Bronchial epithelial cell (primary cell): ENCODE data around the gene CCDC12. TPM values are rescaled to one million over a fixed set of nuclear protein-coding genes. Genes with fewer than 3 reads are reported as not detected.
A peak's percentile ranks its signal among the peaks of the same experiment; 100 is the strongest.

Experiments
- DNase-seq: peaks from one replicate; pipeline ENCODE4 v3.0.0-alpha.2; 2010; ENCODE audit warnings: low read depth
- FAIRE-seq: peaks from 2 replicates; lab custom pipeline; 2011; peaks lifted over from hg19 to GRCh38; lab: Jason Lieb, UNC
- H3K27me3 ChIP-seq: 2 replicates; pipeline ENCODE4 v1.5.1; 2011; ENCODE audit warnings: low read length; ENCODE audit not compliant: control insufficient read depth, insufficient read depth
- H3K36me3 ChIP-seq: 2 replicates; pipeline ENCODE4 v1.5.1; 2011; ENCODE audit warnings: low read length; ENCODE audit not compliant: control insufficient read depth, insufficient read depth
- H3K4me3 ChIP-seq: 2 replicates; pipeline ENCODE4 v1.5.1; 2011; ENCODE audit warnings: mild to moderate bottlenecking, low read depth, low read length, control low read depth
- total RNA-seq: library from RNA; depleted of rRNA; stranded (reverse); fragments of >200 nt; gene quantifications from 2 replicates; pipeline ENCODE4 v1.2.1, GENCODE V29; 2014
- TF ChIP-seq, protein P1 (sequence below): IDR thresholded peaks from 2 replicates; pipeline ENCODE4 v1.5.1; 2011; ENCODE audit warnings: mild to moderate bottlenecking, moderate library complexity, low read length, control low read depth, inconsistent platforms; ENCODE audit not compliant: insufficient read depth, severe bottlenecking

The CCDC12 gene
- total RNA-seq, 1 donor from 2014 or later = 39.2 TPM

DNA sequence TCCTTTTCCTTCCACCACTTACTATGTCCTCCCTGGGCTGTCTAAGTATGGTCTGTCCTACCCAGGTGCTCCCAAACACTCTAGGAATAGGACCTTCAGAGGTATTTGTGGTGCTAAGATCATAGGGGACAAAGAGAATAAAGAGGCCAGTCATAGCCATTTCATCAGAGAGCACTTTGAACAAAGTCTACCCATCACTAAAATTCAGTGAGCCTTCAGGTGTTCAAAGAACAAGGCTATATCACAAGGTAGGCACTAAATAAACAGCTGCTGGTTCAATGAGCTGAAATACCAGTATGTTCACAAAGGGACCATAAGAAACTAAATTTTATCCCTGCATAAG, 41.7 kb upstream of the CCDC12 start:
- H3K27me3 ChIP-seq = no peaks in the 10 kb centered on the region
- FAIRE-seq = no peak

DNA sequence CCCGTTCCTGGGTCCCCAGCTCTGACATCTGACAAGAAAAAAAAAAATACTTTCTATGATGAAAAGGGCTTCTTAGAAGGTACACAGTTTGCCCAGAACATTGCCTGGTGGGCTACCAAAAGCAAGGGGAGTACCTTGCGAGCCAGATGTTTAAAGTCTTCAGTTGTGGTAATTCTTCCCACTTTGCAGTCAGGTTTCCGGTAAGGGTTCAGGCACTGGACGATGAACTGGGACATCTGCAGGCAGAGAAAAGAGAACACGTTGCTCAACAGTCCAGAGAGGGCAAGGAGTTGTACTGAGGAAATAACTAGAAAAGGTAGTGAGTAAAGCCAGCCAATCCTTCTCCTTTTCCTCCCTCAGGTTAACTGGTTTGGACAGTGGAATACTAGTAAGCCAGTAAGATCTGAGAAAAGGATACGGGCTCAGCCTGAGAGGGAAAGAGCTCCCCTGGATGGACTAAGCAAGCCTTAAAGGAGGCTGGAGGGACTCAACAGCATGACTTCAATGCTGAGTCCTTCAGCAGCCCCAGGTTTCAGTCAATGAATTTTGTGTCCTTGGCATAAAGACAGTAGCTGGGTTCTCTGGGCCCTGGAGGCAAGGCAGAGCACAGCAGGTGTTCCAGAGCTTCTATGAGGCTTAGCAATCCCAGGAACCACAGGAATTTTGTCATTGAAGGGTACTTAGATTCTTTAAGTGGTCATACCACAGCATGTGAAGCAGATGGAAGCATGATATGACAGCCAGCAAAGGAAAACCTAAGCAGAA, 41.1 kb upstream of the CCDC12 start:
- Histone ChIP-seq H3K27me3 (no peaks in the 10 kb centered on the region), H3K36me3 (peaks cover 3% of the 10 kb centered on the region), H3K4me3 (no peak overlapping the region)
- FAIRE-seq = no peak
- TF ChIP-seq, protein P1, sequence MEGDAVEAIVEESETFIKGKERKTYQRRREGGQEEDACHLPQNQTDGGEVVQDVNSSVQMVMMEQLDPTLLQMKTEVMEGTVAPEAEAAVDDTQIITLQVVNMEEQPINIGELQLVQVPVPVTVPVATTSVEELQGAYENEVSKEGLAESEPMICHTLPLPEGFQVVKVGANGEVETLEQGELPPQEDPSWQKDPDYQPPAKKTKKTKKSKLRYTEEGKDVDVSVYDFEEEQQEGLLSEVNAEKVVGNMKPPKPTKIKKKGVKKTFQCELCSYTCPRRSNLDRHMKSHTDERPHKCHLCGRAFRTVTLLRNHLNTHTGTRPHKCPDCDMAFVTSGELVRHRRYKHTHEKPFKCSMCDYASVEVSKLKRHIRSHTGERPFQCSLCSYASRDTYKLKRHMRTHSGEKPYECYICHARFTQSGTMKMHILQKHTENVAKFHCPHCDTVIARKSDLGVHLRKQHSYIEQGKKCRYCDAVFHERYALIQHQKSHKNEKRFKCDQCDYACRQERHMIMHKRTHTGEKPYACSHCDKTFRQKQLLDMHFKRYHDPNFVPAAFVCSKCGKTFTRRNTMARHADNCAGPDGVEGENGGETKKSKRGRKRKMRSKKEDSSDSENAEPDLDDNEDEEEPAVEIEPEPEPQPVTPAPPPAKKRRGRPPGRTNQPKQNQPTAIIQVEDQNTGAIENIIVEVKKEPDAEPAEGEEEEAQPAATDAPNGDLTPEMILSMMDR = no peak
- no peak for DNase-seq

More for the DNA sequence above, 41.7 kb upstream of the CCDC12 start:
- TF ChIP-seq, protein P1 = no peak
- Histone ChIP-seq H3K36me3 (peaks cover 3% of the 10 kb centered on the region), H3K4me3 (no peak overlapping the region)
- DNase-seq = no peak

DNA sequence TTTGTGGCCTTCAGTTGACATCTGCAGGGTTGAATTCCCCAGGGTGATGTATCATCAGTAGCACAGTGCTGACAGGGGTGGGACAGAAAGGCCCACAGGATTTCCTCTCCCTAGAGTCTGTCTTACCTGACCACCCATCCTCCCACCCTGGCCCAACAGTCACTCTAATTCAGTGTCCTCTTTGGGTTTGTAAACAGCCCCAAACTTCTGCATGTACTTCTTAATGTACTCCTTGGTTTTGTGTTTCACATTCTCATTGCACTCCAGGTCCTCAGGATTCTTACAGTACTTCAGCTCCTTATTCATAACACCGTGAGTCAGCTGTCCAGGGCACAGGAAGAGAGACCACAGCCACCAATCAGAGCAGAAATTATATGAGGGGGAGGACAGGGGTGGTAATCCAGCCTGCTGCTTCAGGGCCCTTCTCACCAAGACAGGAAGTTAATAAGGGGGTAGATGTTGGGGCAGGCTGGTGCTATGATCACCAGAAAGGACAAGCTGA, 40.4 kb upstream of the CCDC12 start:
- peaks cover 3% of the 10 kb centered on the region for H3K36me3 ChIP-seq
- TF ChIP-seq, protein P1 = no peak
- FAIRE-seq = no peak
- DNase-seq = peak; percentile 87
- H3K4me3 ChIP-seq = no peak overlapping the region
- no peaks in the 10 kb centered on the region for H3K27me3 ChIP-seq

DNA sequence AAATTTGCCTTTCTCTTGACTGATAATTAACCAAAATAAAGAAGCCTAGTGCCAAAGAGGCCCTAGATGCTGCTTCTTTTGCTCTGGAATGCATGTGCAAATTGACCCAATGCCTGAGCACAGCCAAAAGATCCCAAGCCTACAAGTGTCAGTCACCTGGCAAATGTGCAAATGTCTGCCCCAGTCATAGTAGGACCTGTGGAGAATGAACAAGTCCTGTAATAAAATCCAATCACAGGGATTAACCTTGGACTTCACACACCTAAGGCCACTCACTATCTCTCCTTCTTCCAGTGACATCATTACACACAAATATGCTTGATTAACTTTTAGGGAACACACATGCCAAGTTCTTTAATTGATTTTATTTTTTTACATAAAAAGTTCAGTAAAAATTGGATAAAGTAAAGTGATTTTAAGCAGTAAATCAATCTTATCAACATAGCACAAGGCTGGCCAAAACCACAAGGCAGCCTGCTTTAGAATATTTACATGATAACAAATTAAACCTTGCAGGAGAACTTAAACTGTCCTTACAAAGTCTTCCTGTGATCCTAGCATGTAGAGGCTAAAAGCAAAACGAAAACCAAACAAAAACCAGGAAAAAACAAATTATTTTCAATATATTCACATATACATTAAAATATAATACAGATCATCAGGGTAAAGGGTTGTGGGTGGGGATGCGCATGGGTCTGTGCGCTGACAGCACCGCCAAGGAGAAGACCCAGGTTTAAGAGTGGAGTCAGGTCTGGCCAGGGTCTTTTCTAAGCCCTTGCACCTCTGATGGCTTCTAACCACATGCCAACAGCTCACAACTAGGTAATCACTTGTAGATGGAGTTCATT, 39.8 kb upstream of the CCDC12 start:
- FAIRE-seq (no peak), DNase-seq (no peak)
- TF ChIP-seq, protein P1 = no peak
- no peaks in the 10 kb centered on the region for H3K27me3 ChIP-seq
- peaks cover 3% of the 10 kb centered on the region for H3K36me3 ChIP-seq
- H3K4me3 ChIP-seq = no peak overlapping the region

DNA sequence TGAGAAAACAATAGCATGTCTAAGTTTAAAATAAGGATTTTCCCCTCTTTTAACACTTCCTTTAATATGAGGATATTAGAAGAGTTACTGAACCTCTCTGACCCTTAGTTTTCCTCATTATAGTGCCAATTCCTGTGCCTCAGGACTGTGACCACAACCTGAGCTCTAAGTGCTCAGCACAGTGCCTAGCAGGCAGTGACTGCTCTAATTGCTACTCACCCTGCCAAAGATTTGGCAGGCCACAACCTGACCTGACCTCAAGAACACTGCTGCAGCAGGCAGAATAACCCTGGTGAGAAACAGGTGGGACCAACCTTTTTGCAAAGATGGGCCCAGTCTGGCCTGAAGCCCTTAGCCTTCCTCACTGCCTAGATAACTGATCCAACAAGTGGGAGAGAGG, 38.6 kb upstream of the CCDC12 start:
- no peak for DNase-seq
- Histone ChIP-seq H3K4me3 (no peak overlapping the region), H3K36me3 (peaks cover 1% of the 10 kb centered on the region), H3K27me3 (no peaks in the 10 kb centered on the region)
- no peak for FAIRE-seq
- TF ChIP-seq, protein P1 = no peak
